Left lung (tissue), 10 donors: ENCODE measurements around the gene KARS1. TPM values are rescaled to one million over a fixed set of nuclear protein-coding genes. Genes with fewer than 3 reads are reported as not detected.

Experiments
- ATAC-seq: fragments of 200-7000 bp; cut with Tn5 transposase; one replicate; pipeline ENCODE4 v1.9.1; 2020; ENCODE audit warnings: moderate library complexity
- DNase-seq, 4 donors: peaks; one replicate each; pipeline ENCODE4 v3.0.0-alpha.2; 2013 to 2020
- H3K27ac ChIP-seq, 2 donors: fragments of 200-600 bp; sonication (generic) in 1 of 2; one replicate each; pipeline versions ENCODE4 v1.5.0 to v1.8.0; 2020 to 2021
- H3K27me3 ChIP-seq, 2 donors: fragments of 200-600 bp; sonication (generic) in 1 of 2; one replicate each; pipeline versions ENCODE4 v1.5.0 to v1.8.0; 2020 to 2021
- H3K36me3 ChIP-seq, 2 donors: fragments of 200-600 bp; sonication (generic) in 1 of 2; one replicate each; pipeline versions ENCODE4 v1.5.0 to v1.8.0; 2020 to 2021
- H3K4me1 ChIP-seq, 2 donors: fragments of 200-600 bp; one replicate each; pipeline ENCODE4 v1.8.0; 2021
- H3K4me3 ChIP-seq, 2 donors: fragments of 200-600 bp; sonication (generic) in 1 of 2; one replicate each; pipeline versions ENCODE4 v1.5.0 to v1.8.0; 2020 to 2021; ENCODE audit warnings: mild to moderate bottlenecking in 1 of 2
- H3K9me3 ChIP-seq, 2 donors: fragments of 200-600 bp; sonication (generic) in 1 of 2; one replicate each; pipeline versions ENCODE4 v1.5.0 to v1.8.0; 2020 to 2021
- CTCF ChIP-seq, 2 donors: fragments of 200-600 bp; sonication (generic) in 1 of 2; IDR thresholded peaks; one replicate each; pipeline versions ENCODE4 v1.5.0 to v1.8.0; 2021; ENCODE audit warnings: antibody characterized with exemption in 2 of 2
- intact Hi-C, 2 donors: fragments of 100-400 bp; cut with DNase I; formaldehyde crosslinking; loops; one replicate each; pipeline versions ENCODE4 v1.11.2 to v1.14.2; 2022
- polyA plus RNA-seq, 6 donors: library from polyadenylated mRNA; unstranded; fragments of 120-200 nt; gene quantifications; one replicate each; pipeline ENCODE4 v1.2.1, GENCODE V29; 2013; ENCODE audit not compliant: insufficient read length in 6 of 6
- total RNA-seq, 2 donors: library from RNA; stranded (reverse); fragmentation: NEBNext Ultra II Directional; extraction: Animal tissue kit (Norgen Biotek cat#: 25700); gene quantifications; one replicate each; pipeline ENCODE4 v1.2.1, GENCODE V29; 2021
- donor health status: DM: no; HTN: yes; CAD: no.
- donor health status: DM: no; HTN: no; CAD: no.

The KARS1 gene
- total and polyA plus RNA-seq, 8 donors = 80.0 to 128 (median 122) TPM

GRCh38 chr16:75589306-75589705 lies 58.2 kb downstream of the KARS1 start:
- DNase-seq (no peak), ATAC-seq (no peak)
- intact Hi-C loops = no loop called here
- H3K4me3 ChIP-seq = no peak overlapping the region
- no peaks in the 10 kb centered on the region for H3K4me1 ChIP-seq
- no peak overlapping the region for H3K27ac ChIP-seq
- TF ChIP-seq CTCF (IDR thresholded peaks at IDR 0.05) = no peak
- H3K9me3 ChIP-seq = no peaks in the 10 kb centered on the region
- H3K36me3 ChIP-seq = peaks cover 0 to 15% of the 10 kb centered on the region in 2 donors
- no peaks in the 10 kb centered on the region for H3K27me3 ChIP-seq

GRCh38 chr16:75588716-75589115 lies 58.7 kb downstream of the KARS1 start:
- peaks cover 0 to 15% of the 10 kb centered on the region in 2 donors for H3K36me3 ChIP-seq
- ATAC-seq (no peak), DNase-seq (no peak)
- no peak for TF ChIP-seq CTCF (IDR thresholded peaks at IDR 0.05)
- no peaks in the 10 kb centered on the region for H3K27me3 ChIP-seq
- H3K4me3 ChIP-seq = no peak overlapping the region
- H3K9me3 ChIP-seq = no peaks in the 10 kb centered on the region
- H3K27ac ChIP-seq = no peak overlapping the region
- intact Hi-C loops = no loop called here
- H3K4me1 ChIP-seq = no peaks in the 10 kb centered on the region

- no peaks in the 10 kb centered on the region for H3K9me3 ChIP-seq
- peaks cover 0 to 41% of the 10 kb centered on the region in 2 donors for H3K36me3 ChIP-seq
- DNase-seq = no peak
- ATAC-seq = no peak
- no peak for TF ChIP-seq CTCF (IDR thresholded peaks at IDR 0.05)
- H3K27me3 ChIP-seq = no peaks in the 10 kb centered on the region
- no peaks in the 10 kb centered on the region for H3K4me1 ChIP-seq
- no peak overlapping the region for H3K4me3 ChIP-seq
- intact Hi-C loops = no loop called here
- no peak overlapping the region for H3K27ac ChIP-seq
These were observed 63.4 kb downstream of the KARS1 start for GRCh38 chr16:75584108-75584507.

- no peak for ATAC-seq
- intact Hi-C loops = no loop called here
- Histone ChIP-seq H3K4me3 (no peak overlapping the region), H3K36me3 (peaks cover 0 to 73% of the 10 kb centered on the region in 2 donors), H3K27ac (no peak overlapping the region), H3K27me3 (no peaks in the 10 kb centered on the region), H3K9me3 (no peaks in the 10 kb centered on the region), H3K4me1 (peaks cover 0 to 7% of the 10 kb centered on the region in 2 donors)
- DNase-seq = no peak
- no peak for TF ChIP-seq CTCF (IDR thresholded peaks at IDR 0.05)
These were observed 68.1 kb downstream of the KARS1 start for GRCh38 chr16:75579281-75579834.

DNA sequence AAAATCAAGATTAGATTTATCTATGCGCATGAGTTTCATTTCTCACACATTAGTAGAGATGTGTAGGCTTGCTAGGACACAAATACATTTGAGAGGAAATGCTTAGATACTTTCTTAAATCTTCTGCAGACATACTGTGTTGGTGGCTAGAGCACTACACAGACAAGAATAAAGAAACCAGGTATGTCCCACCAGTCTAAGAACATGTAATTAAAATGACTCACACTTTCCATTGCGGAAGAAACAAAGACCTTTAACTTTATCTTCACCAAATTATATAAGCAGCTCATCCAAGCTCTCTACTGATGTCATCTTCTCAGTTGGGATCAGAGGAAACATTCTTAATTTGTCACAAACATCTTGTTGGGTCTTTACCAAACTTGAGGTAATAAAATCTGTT lies 68.7 kb downstream of the KARS1 start:
- DNase-seq = no peak
- TF ChIP-seq CTCF (IDR thresholded peaks at IDR 0.05) = no peak
- H3K9me3 ChIP-seq = no peaks in the 10 kb centered on the region
- no peak overlapping the region for H3K27ac ChIP-seq
- no peak for ATAC-seq
- H3K4me3 ChIP-seq = no peak overlapping the region
- intact Hi-C loops = no loop called here
- H3K4me1 ChIP-seq = peaks cover 0 to 14% of the 10 kb centered on the region in 2 donors
- peaks cover 0 to 80% of the 10 kb centered on the region in 2 donors for H3K36me3 ChIP-seq
- no peaks in the 10 kb centered on the region for H3K27me3 ChIP-seq
